ENCODE data around the gene TFEC.

GRCh38 chr7:116028787-116029186, 1.8 kb downstream of the TFEC start:
- TF ChIP-seq CTCF (conservative IDR thresholded peaks at IDR 0.05 in 1 of 2, IDR thresholded peaks at IDR 0.05 in 1 of 2; ENCODE audit: extremely low read depth in 1 of 2, insufficient read depth in 1 of 2, low read depth in 1 of 2, low read length in 2 of 2) (no peak), EZH2 (IDR thresholded peaks at IDR 0.05; ENCODE audit: borderline replicate concordance, low read length) (no peak)

Data from mammary epithelial cell (primary cell).